OCI-LY7 (cell line): ENCODE results near the gene GID4. TPM values are rescaled to one million over a fixed set of nuclear protein-coding genes. Genes with fewer than 3 reads are reported as not detected.

Experiments
- BruUV-seq: library from RNA; stranded (reverse); fragments of 400-500 nt; replicated peaks from 2 replicates; lab custom pipeline; 2021; lab: Mats Ljungman, UMichigan
- CTCF ChIA-PET: fragments of 300-600 bp; sonication (Branson Sonifier 250); formaldehyde crosslinking; loops from one replicate; lab custom pipeline; 2022; ENCODE audit warnings: antibody characterized with exemption; ENCODE audit not compliant: unreplicated experiment; lab: Charles Lee
- POLR2A ChIA-PET: fragments of 300-600 bp; sonication (Branson Sonifier 250); formaldehyde crosslinking; loops from one replicate; lab custom pipeline; 2022; ENCODE audit warnings: antibody characterized with exemption; lab: Charles Lee
- DNase-seq: peaks from one replicate; pipeline ENCODE4 v3.0.0-alpha.2; 2015; ENCODE audit warnings: low spot score
- H2AFZ ChIP-seq: fragments of 200-600 bp; sonication (generic), shearing (Covaris generic); 2 replicates; pipeline ENCODE4 v1.6.1; 2014; ENCODE audit warnings: mild to moderate bottlenecking, antibody characterized with exemption, low read length, moderate library complexity
- H3K27ac ChIP-seq: fragments of 200-600 bp; sonication (generic); 2 replicates; pipeline ENCODE4 v1.5.1; 2014; ENCODE audit warnings: mixed run types, low read depth, mild to moderate bottlenecking, moderate library complexity, low read length, inconsistent platforms; ENCODE audit not compliant: poor library complexity, severe bottlenecking
- H3K36me3 ChIP-seq: fragments of 200-600 bp; sonication (generic); 2 replicates; pipeline ENCODE4 v1.6.1; 2014; ENCODE audit warnings: mild to moderate bottlenecking, antibody characterized with exemption, low read length, moderate library complexity, mixed read lengths; ENCODE audit not compliant: insufficient read depth
- H3K4me1 ChIP-seq: fragments of 200-600 bp; sonication (generic); 2 replicates; pipeline ENCODE4 v1.5.1; 2014; ENCODE audit warnings: mild to moderate bottlenecking, low read length; ENCODE audit not compliant: insufficient read depth, poor library complexity, severe bottlenecking
- H3K4me2 ChIP-seq: fragments of 200-600 bp; sonication (generic); 2 replicates; pipeline ENCODE4 v1.6.1; 2014; ENCODE audit warnings: mild to moderate bottlenecking, low read length
- H3K4me3 ChIP-seq: fragments of 200-600 bp; sonication (generic); 2 replicates; pipeline ENCODE4 v1.5.1; 2014; ENCODE audit warnings: mild to moderate bottlenecking, low read depth, low read length; ENCODE audit not compliant: poor library complexity, severe bottlenecking
- H3K79me2 ChIP-seq: fragments of 200-600 bp; sonication (generic); 2 replicates; pipeline ENCODE4 v1.6.1; 2016; ENCODE audit warnings: low read depth, mild to moderate bottlenecking, low read length, moderate library complexity, mixed read lengths; ENCODE audit not compliant: insufficient read depth
- H3K9me2 ChIP-seq: fragments of 200-600 bp; sonication (generic); 2 replicates; pipeline ENCODE4 v1.6.1; 2016; ENCODE audit warnings: mild to moderate bottlenecking, low read length, mixed read lengths; ENCODE audit not compliant: insufficient read depth
- H3K9me3 ChIP-seq: fragments of 200-600 bp; sonication (generic); 2 replicates; pipeline ENCODE4 v1.6.1; 2014; ENCODE audit warnings: mild to moderate bottlenecking, mixed run types, low read length, mixed read lengths
- H4K20me1 ChIP-seq: fragments of 200-600 bp; sonication (generic); 2 replicates; pipeline ENCODE4 v1.6.1; 2014; ENCODE audit warnings: mild to moderate bottlenecking, antibody characterized with exemption, low read length, moderate library complexity, mixed read lengths; ENCODE audit not compliant: insufficient read depth
- CTCF ChIP-seq: fragments of 200-600 bp; sonication (generic); conservative IDR thresholded peaks from 2 replicates; pipeline ENCODE4 v1.5.1; 2014; ENCODE audit warnings: mild to moderate bottlenecking, antibody characterized with exemption, low read length, moderate library complexity, mixed read lengths
- EZH2phosphoT487 ChIP-seq: fragments of 200-600 bp; sonication (generic); IDR thresholded peaks from 2 replicates; pipeline ENCODE4 v1.6.1; 2018; ENCODE audit warnings: low read depth, borderline replicate concordance, mild to moderate bottlenecking, mixed run types, antibody characterized with exemption, low read length, moderate library complexity, mixed read lengths
- intact Hi-C: fragments of 100-400 bp; cut with micrococcal nuclease; formaldehyde crosslinking; loops from one replicate; pipeline ENCODE4 v1.10.0; 2022; ENCODE audit not compliant: unreplicated experiment
- total RNA-seq, 2 experiments: library from RNA; depleted of rRNA in 1 of 2; stranded (reverse); fragments of >200 nt in 1 of 2; shearing (Covaris generic) in 1 of 2; gene quantifications; 2 replicates each; pipeline ENCODE4 v1.2.3, GENCODE V29; 2014 to 2022

Gene GID4
- total RNA-seq, 2 experiments from 2014 or later, result 5.1 to 11.8 TPM

GRCh38 chr17:18006495-18007239 is 32.5 kb upstream of the GID4 start:
- DNase-seq, result no peak
- no TSS peak for BruUV-seq
- Histone ChIP-seq H3K79me2 (no peaks in the 10 kb centered on the region), H4K20me1 (no peaks in the 10 kb centered on the region), H3K9me3 (no peaks in the 10 kb centered on the region), H3K9me2 (no peaks in the 10 kb centered on the region), H3K27ac (no peak overlapping the region), H3K4me1 (no peaks in the 10 kb centered on the region), H3K36me3 (peaks cover 17% of the 10 kb centered on the region), H3K4me2 (no peak overlapping the region), H2AFZ (no peak overlapping the region), H3K4me3 (no peak overlapping the region)
- intact Hi-C loops, result no loop called here
- ChIA-PET POLR2A (no interaction called here), CTCF (no interaction called here)
- TF ChIP-seq EZH2phosphoT487 (no peak), CTCF (no peak)

GRCh38 chr17:18008496-18009268 is 30.5 kb upstream of the GID4 start:
- Histone ChIP-seq H3K9me3 (no peaks in the 10 kb centered on the region), H3K4me1 (no peaks in the 10 kb centered on the region), H3K36me3 (peaks cover 34% of the 10 kb centered on the region), H3K4me3 (no peak overlapping the region), H3K9me2 (no peaks in the 10 kb centered on the region), H3K27ac (no peak overlapping the region), H4K20me1 (no peaks in the 10 kb centered on the region), H3K79me2 (no peaks in the 10 kb centered on the region), H3K4me2 (no peak overlapping the region), H2AFZ (no peak overlapping the region)
- BruUV-seq, result no TSS peak
- POLR2A ChIA-PET, result interaction anchor here (0.5 to 1.2 kb wide), 2 partner anchors 8 to 24 kb away, joined by 3 read pairs; no protein-coding TSS in a partner anchor
- intact Hi-C loops, result no loop called here
- CTCF ChIA-PET, result no interaction called here
- no peak for DNase-seq
- TF ChIP-seq EZH2phosphoT487 (no peak), CTCF (no peak)
